ENCODE measurements around the gene PEG3.

DNA sequence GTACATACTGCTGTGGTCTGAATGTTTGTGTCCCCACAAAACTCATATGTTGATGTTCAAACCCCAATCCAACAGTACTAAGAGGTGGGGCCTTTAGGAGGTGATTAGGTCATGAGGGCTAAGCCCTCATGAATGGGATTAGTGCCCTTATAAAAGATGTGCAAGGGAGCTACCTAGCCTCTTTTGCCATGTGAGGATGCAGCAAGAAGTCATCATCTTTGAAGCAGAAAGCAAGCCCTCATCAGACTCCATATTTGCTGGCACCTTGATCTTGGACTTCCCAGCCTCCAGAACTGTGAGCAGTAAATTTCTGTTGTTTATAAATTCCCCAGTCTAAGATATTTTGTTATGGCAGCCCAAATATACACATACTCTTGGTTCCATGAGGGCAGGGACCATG lies 33.9 kb downstream of the PEG3 start:
- TF ChIP-seq, protein P1, sequence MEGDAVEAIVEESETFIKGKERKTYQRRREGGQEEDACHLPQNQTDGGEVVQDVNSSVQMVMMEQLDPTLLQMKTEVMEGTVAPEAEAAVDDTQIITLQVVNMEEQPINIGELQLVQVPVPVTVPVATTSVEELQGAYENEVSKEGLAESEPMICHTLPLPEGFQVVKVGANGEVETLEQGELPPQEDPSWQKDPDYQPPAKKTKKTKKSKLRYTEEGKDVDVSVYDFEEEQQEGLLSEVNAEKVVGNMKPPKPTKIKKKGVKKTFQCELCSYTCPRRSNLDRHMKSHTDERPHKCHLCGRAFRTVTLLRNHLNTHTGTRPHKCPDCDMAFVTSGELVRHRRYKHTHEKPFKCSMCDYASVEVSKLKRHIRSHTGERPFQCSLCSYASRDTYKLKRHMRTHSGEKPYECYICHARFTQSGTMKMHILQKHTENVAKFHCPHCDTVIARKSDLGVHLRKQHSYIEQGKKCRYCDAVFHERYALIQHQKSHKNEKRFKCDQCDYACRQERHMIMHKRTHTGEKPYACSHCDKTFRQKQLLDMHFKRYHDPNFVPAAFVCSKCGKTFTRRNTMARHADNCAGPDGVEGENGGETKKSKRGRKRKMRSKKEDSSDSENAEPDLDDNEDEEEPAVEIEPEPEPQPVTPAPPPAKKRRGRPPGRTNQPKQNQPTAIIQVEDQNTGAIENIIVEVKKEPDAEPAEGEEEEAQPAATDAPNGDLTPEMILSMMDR (IDR thresholded peaks at IDR 0.05), result no peak
- no peak for TF ChIP-seq ZFX (IDR thresholded peaks at IDR 0.05; ENCODE audit: borderline replicate concordance)

All from 22Rv1 (cell line).